Measurements from ENCODE around the gene KIF5A.
A peak's percentile ranks its signal among the peaks of the same experiment; 100 is the strongest.

Gene KIF5A

GRCh38 chr12:57519796-57520052, 30.1 kb upstream of the KIF5A start:
- DNase-seq = peak in 5 of 51 donors; percentile 10 to 52 (median 25)

GRCh38 chr12:57520053-57520818, 29.6 kb upstream of the KIF5A start, which contains the start of gene DDIT3:
Gene DDIT3, minus strand, starts transcription at chr12:57520514. Its CDS starts 3,108 bp downstream, at chr12:57517406.
- DNase-seq = peak; percentile 93 to 100 (median 99)

- peak in 34 of 51 donors; percentile 10 to 77 (median 34) for DNase-seq
Measured at GRCh38 chr12:57521525-57522010, 28.3 kb upstream of the KIF5A start.

- DNase-seq = peak; percentile 58 to 97 (median 88)
Measured at GRCh38 chr12:57522011-57522886, 27.6 kb upstream of the KIF5A start, which contains the start of gene MBD6. Gene MBD6, plus strand, starts transcription at chr12:57522824. Its CDS starts 1,480 bp downstream, at chr12:57524304.

- DNase-seq = peak in 31 of 51 donors; percentile 8 to 72 (median 49)
Measured at GRCh38 chr12:57522887-57523705, 26.7 kb upstream of the KIF5A start.

GRCh38 chr12:57523706-57524614, 25.9 kb upstream of the KIF5A start:
- DNase-seq = peak in 1 of 51 donors; percentile 2

- no peak for DNase-seq
Measured at GRCh38 chr12:57524814-57525614, 24.8 kb upstream of the KIF5A start.

- no peak for DNase-seq
Measured at GRCh38 chr12:57525615-57526383, 24.0 kb upstream of the KIF5A start.

- DNase-seq = no peak
Measured at GRCh38 chr12:57526477-57527126, 23.2 kb upstream of the KIF5A start.

GRCh38 chr12:57527184-57527583, 22.7 kb upstream of the KIF5A start:
- no peak for DNase-seq

- no peak for DNase-seq
Measured at GRCh38 chr12:57528176-57528575, 21.7 kb upstream of the KIF5A start.

GRCh38 chr12:57528831-57529555, 20.9 kb upstream of the KIF5A start:
- no peak for DNase-seq

GRCh38 chr12:57529831-57530230, 20.0 kb upstream of the KIF5A start:
- DNase-seq = no peak

GRCh38 chr12:57530396-57531142, 19.3 kb upstream of the KIF5A start:
- DNase-seq = no peak

- no peak for DNase-seq
Measured at GRCh38 chr12:57531836-57532235, 18.0 kb upstream of the KIF5A start.

- no peak for DNase-seq
Measured at GRCh38 chr12:57533108-57533507, 16.7 kb upstream of the KIF5A start.

- no peak for DNase-seq
Measured at GRCh38 chr12:57534250-57534649, 15.6 kb upstream of the KIF5A start.
